ENCODE data around the gene BOC. TPM values are rescaled to one million over a fixed set of nuclear protein-coding genes. Genes with fewer than 3 reads are reported as not detected.

BOC gene
- total RNA-seq, 1 experiment from 2014 or later = 0.07 TPM

- no peaks in the 10 kb centered on the region for H3K36me3 Mint-ChIP-seq (ENCODE audit: insufficient read depth, unreplicated experiment)
- intact Hi-C loops (cut with micrococcal nuclease; ENCODE audit: unreplicated experiment) = no loop called here
- H3K4me1 Mint-ChIP-seq (ENCODE audit: low read depth, unreplicated experiment) = peaks cover 9% of the 10 kb centered on the region
- H3K27ac Mint-ChIP-seq (ENCODE audit: unreplicated experiment) = no peak overlapping the region
- no peak for TF ChIP-seq CTCF (IDR thresholded peaks at IDR 0.05; ENCODE audit: unreplicated experiment)
- CTCF ChIA-PET = no interaction called here
- no TSS peak for BruUV-seq (replicated peaks)
- no peak overlapping the region for H3K4me3 Mint-ChIP-seq (ENCODE audit: low read depth, unreplicated experiment)
- peaks cover 41% of the 10 kb centered on the region for H3K27me3 Mint-ChIP-seq (ENCODE audit: unreplicated experiment)
- H3K9me3 Mint-ChIP-seq (ENCODE audit: low read depth, unreplicated experiment) = no peaks in the 10 kb centered on the region
- no peak for DNase-seq
Observed at GRCh38 chr3:113227146-113227545, 15.8 kb downstream of the BOC start.

- BruUV-seq (replicated peaks) = no TSS peak
- TF ChIP-seq CTCF (IDR thresholded peaks at IDR 0.05; ENCODE audit: unreplicated experiment) = no peak
- H3K9me3 Mint-ChIP-seq (ENCODE audit: low read depth, unreplicated experiment) = no peaks in the 10 kb centered on the region
- DNase-seq = no peak
- H3K4me1 Mint-ChIP-seq (ENCODE audit: low read depth, unreplicated experiment) = peaks cover 13% of the 10 kb centered on the region
- CTCF ChIA-PET = interaction anchor here (0.6 kb wide), 1 partner anchor 108 kb away, joined by 4 read pairs; no protein-coding TSS in a partner anchor
- H3K27me3 Mint-ChIP-seq (ENCODE audit: unreplicated experiment) = peaks cover 26% of the 10 kb centered on the region
- no peak overlapping the region for H3K27ac Mint-ChIP-seq (ENCODE audit: unreplicated experiment)
- no peaks in the 10 kb centered on the region for H3K36me3 Mint-ChIP-seq (ENCODE audit: insufficient read depth, unreplicated experiment)
- H3K4me3 Mint-ChIP-seq (ENCODE audit: low read depth, unreplicated experiment) = no peak overlapping the region
- intact Hi-C loops (cut with micrococcal nuclease; ENCODE audit: unreplicated experiment) = no loop called here
Observed at GRCh38 chr3:113228498-113229286, 17.3 kb downstream of the BOC start.

DNA sequence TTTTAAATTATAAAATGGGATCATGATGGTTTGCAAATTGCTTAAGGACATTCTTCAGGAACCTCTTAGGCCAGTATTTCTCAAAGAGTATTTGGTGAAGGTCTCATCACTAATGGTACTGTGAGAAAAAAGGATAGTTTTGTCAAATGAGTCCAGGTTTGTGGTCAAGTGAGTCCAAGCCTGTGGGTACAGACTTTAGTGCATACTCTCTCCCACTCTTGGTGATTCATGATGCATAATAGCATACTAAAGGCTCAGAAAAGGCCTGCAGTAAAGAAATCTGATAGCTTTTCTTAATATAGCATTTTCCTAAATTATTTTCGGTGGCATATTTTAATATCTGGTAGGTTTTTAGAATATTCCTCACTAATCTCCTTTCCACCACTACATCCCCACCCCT is 20.0 kb downstream of the BOC start:
- no TSS peak for BruUV-seq (replicated peaks)
- Mint-ChIP-seq H3K27ac (ENCODE audit: unreplicated experiment) (no peak overlapping the region), H3K36me3 (ENCODE audit: insufficient read depth, unreplicated experiment) (no peaks in the 10 kb centered on the region), H3K27me3 (ENCODE audit: unreplicated experiment) (peaks cover 27% of the 10 kb centered on the region), H3K9me3 (ENCODE audit: low read depth, unreplicated experiment) (no peaks in the 10 kb centered on the region), H3K4me1 (ENCODE audit: low read depth, unreplicated experiment) (peaks cover 13% of the 10 kb centered on the region), H3K4me3 (ENCODE audit: low read depth, unreplicated experiment) (no peak overlapping the region)
- intact Hi-C loops (cut with micrococcal nuclease; ENCODE audit: unreplicated experiment) = no loop called here
- DNase-seq = no peak
- CTCF ChIA-PET = no interaction called here
- TF ChIP-seq CTCF (IDR thresholded peaks at IDR 0.05; ENCODE audit: unreplicated experiment) = no peak

GRCh38 chr3:113231827-113232253 is 20.5 kb downstream of the BOC start:
- H3K4me3 Mint-ChIP-seq (ENCODE audit: low read depth, unreplicated experiment) = no peak overlapping the region
- intact Hi-C loops (cut with micrococcal nuclease; ENCODE audit: unreplicated experiment) = no loop called here
- TF ChIP-seq CTCF (IDR thresholded peaks at IDR 0.05; ENCODE audit: unreplicated experiment) = no peak
- no peaks in the 10 kb centered on the region for H3K36me3 Mint-ChIP-seq (ENCODE audit: insufficient read depth, unreplicated experiment)
- no TSS peak for BruUV-seq (replicated peaks)
- DNase-seq = peak; percentile 43
- H3K9me3 Mint-ChIP-seq (ENCODE audit: low read depth, unreplicated experiment) = no peaks in the 10 kb centered on the region
- H3K4me1 Mint-ChIP-seq (ENCODE audit: low read depth, unreplicated experiment) = peaks cover 13% of the 10 kb centered on the region
- CTCF ChIA-PET = no interaction called here
- H3K27me3 Mint-ChIP-seq (ENCODE audit: unreplicated experiment) = peaks cover 25% of the 10 kb centered on the region
- H3K27ac Mint-ChIP-seq (ENCODE audit: unreplicated experiment) = no peak overlapping the region

Measured in Calu3 (cell line).